IMR-90 (cell line): ENCODE measurements around the gene HCFC1R1. TPM values are rescaled to one million over a fixed set of nuclear protein-coding genes. Genes with fewer than 3 reads are reported as not detected.

Source experiments
- ATAC-seq: fragments of 200-7000 bp; cut with Tn5 transposase; 2 replicates; pipeline ENCODE4 v1.9.1; 2020; ENCODE audit warnings: low read depth, mild to moderate bottlenecking, moderate library complexity
- BruUV-seq: library from RNA; stranded (reverse); fragments of 400-500 nt; replicated peaks from 2 replicates; lab custom pipeline; 2021; lab: Mats Ljungman, UMichigan
- CTCF ChIA-PET: fragments of 300-600 bp; formaldehyde crosslinking; extraction: SDS; loops from one replicate; lab custom pipeline; 2021; ENCODE audit warnings: antibody characterized with exemption; lab: Yijun Ruan, JAX
- POLR2A ChIA-PET: fragments of 300-600 bp; sonication (Branson Sonifier 250); formaldehyde crosslinking; loops from one replicate; lab custom pipeline; 2022; ENCODE audit warnings: antibody characterized with exemption; ENCODE audit not compliant: unreplicated experiment; lab: Charles Lee
- DNase-seq: peaks from one replicate; pipeline ENCODE4 v3.0.0; 2013
- H2AFZ ChIP-seq: replicated peaks from 2 replicates; pipeline ENCODE3; 2013; ENCODE audit warnings: low read length, mild to moderate bottlenecking; ENCODE audit not compliant: poor library complexity
- H2AK5ac ChIP-seq: 2 replicates; pipeline ENCODE4 v1.6.1; 2013; ENCODE audit warnings: low read depth, low read length, inconsistent platforms
- H2AK9ac ChIP-seq: replicated peaks from 2 replicates; pipeline ENCODE3; 2013; ENCODE audit warnings: mild to moderate bottlenecking, low read depth, low read length, moderate library complexity; ENCODE audit not compliant: poor library complexity
- H2BK120ac ChIP-seq: 2 replicates; pipeline ENCODE4 v1.6.1; 2013; ENCODE audit warnings: low read depth, low read length, inconsistent platforms
- H2BK15ac ChIP-seq: 3 replicates; pipeline ENCODE4 v1.6.1; 2013; ENCODE audit warnings: low read depth, low read length, inconsistent platforms
- H2BK20ac ChIP-seq: 2 replicates; pipeline ENCODE4 v1.6.1; 2013; ENCODE audit warnings: low read depth, mild to moderate bottlenecking, inconsistent platforms, low read length, moderate library complexity
- H2BK5ac ChIP-seq: 2 replicates; pipeline ENCODE4 v1.6.1; 2013; ENCODE audit warnings: mild to moderate bottlenecking, low read depth, low read length, inconsistent platforms; ENCODE audit not compliant: poor library complexity, severe bottlenecking
- H3K14ac ChIP-seq: replicated peaks from 2 replicates; pipeline ENCODE4 v1.6.1; 2013; ENCODE audit warnings: low read depth, low read length, inconsistent platforms
- H3K18ac ChIP-seq: 2 replicates; pipeline ENCODE4 v1.6.1; 2013; ENCODE audit warnings: low read depth, low read length, control low read depth
- H3K23ac ChIP-seq: 2 replicates; pipeline ENCODE4 v1.6.1; 2013; ENCODE audit warnings: low read depth, low read length, inconsistent platforms
- H3K27ac ChIP-seq: 2 replicates; pipeline ENCODE4 v1.5.1; 2013; ENCODE audit warnings: mild to moderate bottlenecking, control low read depth, low read length; ENCODE audit not compliant: insufficient read depth
- H3K27me3 ChIP-seq: 2 replicates; pipeline ENCODE4 v1.6.1; 2013; ENCODE audit warnings: low read length; ENCODE audit not compliant: control insufficient read depth, insufficient read depth
- H3K36me3 ChIP-seq: 2 replicates; pipeline ENCODE4 v1.6.1; 2013; ENCODE audit warnings: low read length, mixed read lengths; ENCODE audit not compliant: control insufficient read depth, insufficient read depth
- H3K4ac ChIP-seq: 2 replicates; pipeline ENCODE4 v1.6.1; 2013; ENCODE audit warnings: low read depth, low read length, inconsistent platforms
- H3K4me1 ChIP-seq: 2 replicates; pipeline ENCODE4 v1.6.1; 2013; ENCODE audit warnings: low read length, mixed read lengths; ENCODE audit not compliant: control insufficient read depth, insufficient read depth
- H3K4me2 ChIP-seq: 2 replicates; pipeline ENCODE4 v1.6.1; 2013; ENCODE audit warnings: low read depth, mild to moderate bottlenecking, control low read depth, low read length, moderate library complexity
- H3K4me3 ChIP-seq: 2 replicates; pipeline ENCODE4 v1.5.1; 2013; ENCODE audit warnings: low read depth, mild to moderate bottlenecking, control low read depth, low read length, moderate library complexity; ENCODE audit not compliant: insufficient read depth
- H3K56ac ChIP-seq: 2 replicates; pipeline ENCODE4 v1.6.1; 2013; ENCODE audit warnings: low read length, inconsistent platforms; ENCODE audit not compliant: insufficient read depth; ENCODE audit errors: extremely low read depth
- H3K79me1 ChIP-seq, 2 experiments: 2 replicates each; pipeline ENCODE4 v1.6.1; 2013; ENCODE audit warnings: low read length in 2 of 2, inconsistent platforms in 1 of 2, low read depth in 1 of 2
- H3K9ac ChIP-seq: 2 replicates; pipeline ENCODE4 v1.6.1; 2013; ENCODE audit warnings: low read depth, low read length, control low read depth
- H3K9me1 ChIP-seq: 2 replicates; pipeline ENCODE4 v1.6.1; 2013; ENCODE audit warnings: low read length, inconsistent platforms; ENCODE audit not compliant: insufficient read depth
- H3K9me3 ChIP-seq: 2 replicates; pipeline ENCODE4 v1.6.1; 2013; ENCODE audit warnings: low read length; ENCODE audit not compliant: control insufficient read depth, insufficient read depth
- H4K20me1 ChIP-seq: 2 replicates; pipeline ENCODE4 v1.6.1; 2013; ENCODE audit warnings: low read length, inconsistent platforms; ENCODE audit not compliant: insufficient read depth
- H4K5ac ChIP-seq: 2 replicates; pipeline ENCODE4 v1.6.1; 2013; ENCODE audit warnings: mild to moderate bottlenecking, low read depth, low read length, control low read depth
- H4K8ac ChIP-seq, 2 experiments: 2 replicates each; pipeline ENCODE4 v1.6.1; 2013; ENCODE audit warnings: low read depth in 2 of 2, low read length in 2 of 2, control low read depth in 1 of 2, inconsistent platforms in 1 of 2
- H4K91ac ChIP-seq: 2 replicates; pipeline ENCODE4 v1.6.1; 2013; ENCODE audit warnings: low read depth, low read length, inconsistent platforms; ENCODE audit not compliant: insufficient read depth
- ELK1 ChIP-seq: fragments of 150-350 bp; IDR thresholded peaks from 2 replicates; pipeline ENCODE4 v1.6.1; 2016; ENCODE audit warnings: low read depth, mild to moderate bottlenecking, low read length, moderate library complexity, borderline replicate concordance
- WGBS, 2 experiments: methylation state at CpG; one replicate each; pipeline versions ENCODE4 v1.1.5 to v1.1.7; 2013; ENCODE audit warnings: missing lambda C conversion rate in 2 of 2; ENCODE audit not compliant: insufficient read length in 1 of 2; ENCODE audit errors: extremely low coverage in 2 of 2; 5-methylcytosine and 5-hydroxymethylcytosine counted together
- dilution Hi-C: fragments of 300-500 bp; cut with HindIII; formaldehyde crosslinking; loops from one replicate; pipeline ENCODE4 v1.14.3; 2018; ENCODE audit warnings: low sequenced_read_pairs; ENCODE audit not compliant: unreplicated experiment
- in situ Hi-C: fragments of 300-500 bp; cut with MboI; formaldehyde crosslinking; loops from 3 replicates; pipeline ENCODE4 v1.14.3; 2019; ENCODE audit warnings: low sequenced_read_pairs, inconsistent platforms, mixed read lengths
- intact Hi-C: fragments of 100-400 bp; cut with micrococcal nuclease; formaldehyde crosslinking; loops from 2 replicates; pipeline ENCODE4 v1.10.0; 2022
- polyA plus RNA-seq, 3 experiments: library from polyadenylated mRNA; depleted of rRNA; stranded (reverse); fragments of >200 nt; gene quantifications; 2 replicates each; pipeline ENCODE4 v1.2.3, GENCODE V29; 2012; ENCODE audit warnings: low replicate concordance in 1 of 3
- total RNA-seq: library from RNA; depleted of rRNA; stranded (reverse); fragments of >200 nt; gene quantifications from 2 replicates; pipeline ENCODE4 v1.2.3, GENCODE V29; 2012
- TF ChIP-seq, protein P1 (sequence below): fragments of 150-350 bp; IDR thresholded peaks from 2 replicates; pipeline ENCODE4 v1.6.1; 2017; ENCODE audit warnings: mild to moderate bottlenecking, antibody characterized with exemption, low read length, low read depth

Gene HCFC1R1
- total and polyA plus RNA-seq, 2 of the 4 experiments (the other 2 are of a cell fraction) = 7.2 to 57.9 TPM

- POLR2A ChIA-PET = no interaction called here
- H3K9me3 ChIP-seq = no peaks in the 10 kb centered on the region; the same call in 1 of the 2 replicates
- H3K23ac ChIP-seq = no peak overlapping the region
- H3K9me1 ChIP-seq = no peaks in the 10 kb centered on the region
- no peak overlapping the region for H2AK9ac ChIP-seq
- no peaks in the 10 kb centered on the region for H3K79me1 ChIP-seq
- no peak overlapping the region for H4K5ac ChIP-seq
- no peak overlapping the region for H2BK120ac ChIP-seq
- CTCF ChIA-PET = interaction anchor here (0.6 kb wide), 1 partner anchor 55 kb away, joined by 3 read pairs; no protein-coding TSS in a partner anchor
- no peak overlapping the region for H2AK5ac ChIP-seq
- no peak overlapping the region for H3K9ac ChIP-seq
- peaks cover 67% of the 10 kb centered on the region for H3K27me3 ChIP-seq
- ATAC-seq (peak; percentile 19; the same call in 1 of the 2 replicates), DNase-seq (no peak)
- H4K20me1 ChIP-seq = no peaks in the 10 kb centered on the region
- H3K4me3 ChIP-seq = no peak overlapping the region
- H2BK5ac ChIP-seq = no peak overlapping the region
- intact Hi-C loops = no loop called here
- no peak overlapping the region for H3K4ac ChIP-seq
- no peak overlapping the region for H4K8ac ChIP-seq
- H2AFZ ChIP-seq = no peak overlapping the region
- no peak overlapping the region for H3K27ac ChIP-seq
- dilution Hi-C loops = no loop called here
- no peak overlapping the region for H2BK15ac ChIP-seq
- no peak overlapping the region for H2BK20ac ChIP-seq
- H3K36me3 ChIP-seq = no peaks in the 10 kb centered on the region
- TF ChIP-seq, protein P1, sequence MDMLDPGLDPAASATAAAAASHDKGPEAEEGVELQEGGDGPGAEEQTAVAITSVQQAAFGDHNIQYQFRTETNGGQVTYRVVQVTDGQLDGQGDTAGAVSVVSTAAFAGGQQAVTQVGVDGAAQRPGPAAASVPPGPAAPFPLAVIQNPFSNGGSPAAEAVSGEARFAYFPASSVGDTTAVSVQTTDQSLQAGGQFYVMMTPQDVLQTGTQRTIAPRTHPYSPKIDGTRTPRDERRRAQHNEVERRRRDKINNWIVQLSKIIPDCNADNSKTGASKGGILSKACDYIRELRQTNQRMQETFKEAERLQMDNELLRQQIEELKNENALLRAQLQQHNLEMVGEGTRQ = no peak
- TF ChIP-seq ELK1 = no peak
- H3K18ac ChIP-seq = no peak overlapping the region
- H3K56ac ChIP-seq = no peak overlapping the region
- WGBS, 2 experiments = 3% methylated on average over 22 of the region's 54 CpGs; no CpG with 5 or more reads in 1 of the 2 experiments
- H3K14ac ChIP-seq = no peak overlapping the region
- no TSS peak for BruUV-seq
- no peak overlapping the region for H3K4me2 ChIP-seq
- no peak overlapping the region for H4K91ac ChIP-seq
- in situ Hi-C loops = no loop called here
- no peaks in the 10 kb centered on the region; the same call in 1 of the 2 replicates for H3K4me1 ChIP-seq
These were observed 23.1 kb upstream of the HCFC1R1 start for GRCh38 chr16:3046641-3047386.
